RPMI7951 (cell line): ENCODE data around the gene CLDN5. TPM values are rescaled to one million over a fixed set of nuclear protein-coding genes. Genes with fewer than 3 reads are reported as not detected.

ENCODE experiments used
- DNase-seq: peaks from one replicate; pipeline ENCODE4 v3.0.0-alpha.2; 2012; ENCODE audit warnings: low read depth
- total RNA-seq: library from RNA; depleted of rRNA; stranded (reverse); fragments of >200 nt; shearing (Covaris generic); gene quantifications from 2 replicates; pipeline ENCODE4 v1.2.3, GENCODE V29; 2014

CLDN5 gene
- total RNA-seq, 1 experiment from 2014 or later, result not detected

DNA sequence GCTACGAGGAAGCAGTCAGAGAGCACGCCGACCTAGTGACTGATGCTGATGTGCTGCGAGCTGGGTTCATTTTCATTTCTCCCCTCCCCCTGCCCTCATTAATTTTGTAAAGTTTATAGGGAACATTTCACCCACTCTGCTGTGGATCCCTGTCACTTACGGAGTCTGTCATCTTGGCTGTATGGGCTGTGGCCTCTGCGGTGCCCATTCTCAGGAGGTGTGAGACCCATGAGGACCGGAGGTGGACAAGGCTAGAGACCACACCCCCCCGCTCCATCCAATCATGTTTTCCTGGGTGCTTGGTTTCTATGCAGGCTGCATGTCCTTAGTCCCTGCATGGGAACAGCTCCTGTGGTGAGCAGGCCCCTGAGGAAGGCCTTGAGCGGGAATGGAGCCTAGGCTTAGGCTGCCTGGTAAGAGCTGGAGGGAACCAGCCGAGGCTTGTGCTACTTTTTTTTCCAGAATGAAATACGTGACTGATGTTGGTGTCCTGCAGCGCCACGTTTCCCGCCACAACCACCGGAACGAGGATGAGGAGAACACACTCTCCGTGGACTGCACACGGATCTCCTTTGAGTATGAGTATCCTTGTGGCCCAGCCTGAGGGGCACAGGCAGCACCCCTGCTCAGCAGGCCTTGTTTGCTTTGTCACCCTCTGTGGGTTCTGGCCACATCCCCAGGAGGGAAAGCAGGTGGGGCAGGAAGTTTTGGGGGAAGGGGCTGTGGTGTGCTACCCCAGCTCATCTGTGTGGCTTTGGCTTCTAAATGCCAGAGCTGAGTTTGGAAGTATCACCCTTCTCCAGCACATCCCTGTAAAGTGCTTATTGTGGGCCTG, 19.1 kb downstream of the CLDN5 start:
- no peak for DNase-seq

DNA sequence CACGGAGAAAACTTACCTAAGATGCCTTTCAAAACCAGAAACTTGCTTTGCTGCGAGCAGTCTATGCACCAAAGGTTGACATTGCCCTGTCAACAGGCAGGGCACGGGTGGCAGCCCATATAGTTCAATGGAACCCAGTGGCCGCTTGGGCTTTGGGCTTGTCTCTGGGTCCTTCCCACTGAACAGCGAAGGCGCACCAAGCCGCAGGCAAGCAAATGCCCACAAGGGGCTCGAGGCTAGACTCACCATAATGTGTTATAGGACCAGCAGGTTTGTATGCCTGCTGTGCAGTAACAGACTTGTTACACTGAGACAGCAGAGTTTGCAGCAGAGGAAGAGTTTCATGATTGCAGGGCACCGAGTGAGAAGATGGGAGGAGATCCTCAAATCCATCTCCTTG, 20.3 kb downstream of the CLDN5 start:
- DNase-seq, result no peak

DNA sequence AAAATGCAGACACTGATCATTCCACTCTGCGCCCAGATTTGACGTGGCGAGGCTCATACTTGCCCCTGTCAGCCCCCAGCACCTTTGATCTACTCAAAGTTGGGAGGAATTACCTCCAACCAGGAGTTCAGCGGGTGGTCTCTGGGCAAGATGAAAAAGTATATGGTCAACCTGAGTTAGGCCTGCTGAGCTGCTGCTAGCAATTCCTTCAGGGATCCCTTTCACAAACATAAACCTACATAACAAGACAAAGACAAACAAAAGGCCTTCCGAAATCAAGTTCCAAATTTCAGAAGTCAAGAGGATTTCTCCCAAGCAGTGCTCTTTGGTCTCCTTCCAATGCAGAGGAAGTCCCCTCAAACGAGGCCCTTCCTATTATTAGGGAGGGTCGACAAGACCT, 20.8 kb downstream of the CLDN5 start:
- DNase-seq, result no peak

- DNase-seq, result no peak
Observed at GRCh38 chr22:19501897-19502447, 22.2 kb downstream of the CLDN5 start.

- DNase-seq, result no peak
Observed at GRCh38 chr22:19499880-19500242, 24.3 kb downstream of the CLDN5 start.

DNA sequence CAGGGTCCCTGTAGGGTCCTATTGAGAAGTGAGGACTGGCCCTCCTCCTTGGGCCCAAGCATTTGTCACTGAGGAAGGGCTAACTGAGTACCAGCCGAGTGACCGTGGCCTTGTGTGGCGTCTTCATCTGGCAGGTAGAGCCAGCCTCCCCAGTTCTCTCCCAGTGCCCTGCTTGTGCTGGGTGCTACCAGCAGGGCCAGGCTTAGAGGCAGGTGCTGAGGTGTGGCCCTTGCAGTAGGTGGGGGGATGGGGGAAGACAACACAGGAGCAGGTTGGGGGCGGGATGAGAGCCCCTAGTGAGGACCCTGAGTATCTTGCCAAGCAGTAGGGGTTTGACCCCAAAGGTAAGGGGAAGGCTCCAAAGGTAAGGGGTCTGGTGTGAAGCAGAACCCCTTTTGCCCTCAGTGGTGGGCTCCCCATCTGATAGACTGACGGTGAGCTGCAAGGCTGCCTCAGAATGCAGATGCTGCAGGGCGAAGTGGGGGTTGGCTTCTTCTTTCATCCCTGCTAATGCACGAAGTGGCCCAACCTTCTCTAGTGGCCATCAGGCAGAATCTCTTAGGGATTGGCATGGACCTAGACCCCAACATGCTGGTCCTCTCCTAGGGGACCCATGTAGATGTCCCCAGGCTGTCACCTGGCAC, 24.9 kb downstream of the CLDN5 start:
- no peak for DNase-seq

- DNase-seq, result no peak
Observed at GRCh38 chr22:19498866-19499190, 25.4 kb downstream of the CLDN5 start.

- no peak for DNase-seq
Observed at GRCh38 chr22:19498154-19498865, 25.9 kb downstream of the CLDN5 start.

GRCh38 chr22:19497245-19497644, 27.0 kb downstream of the CLDN5 start:
- peak; percentile 63 for DNase-seq

GRCh38 chr22:19496324-19496630, 27.9 kb downstream of the CLDN5 start:
- DNase-seq, result no peak

- DNase-seq, result peak; percentile 25
Observed at GRCh38 chr22:19495562-19496323, 28.5 kb downstream of the CLDN5 start.

GRCh38 chr22:19494676-19495173, 29.5 kb downstream of the CLDN5 start:
- DNase-seq, result no peak

GRCh38 chr22:19494001-19494560, 30.1 kb downstream of the CLDN5 start:
- no peak for DNase-seq

GRCh38 chr22:19492504-19493174, 31.6 kb downstream of the CLDN5 start:
- DNase-seq, result no peak

GRCh38 chr22:19490628-19491230, 33.5 kb downstream of the CLDN5 start:
- no peak for DNase-seq

DNA sequence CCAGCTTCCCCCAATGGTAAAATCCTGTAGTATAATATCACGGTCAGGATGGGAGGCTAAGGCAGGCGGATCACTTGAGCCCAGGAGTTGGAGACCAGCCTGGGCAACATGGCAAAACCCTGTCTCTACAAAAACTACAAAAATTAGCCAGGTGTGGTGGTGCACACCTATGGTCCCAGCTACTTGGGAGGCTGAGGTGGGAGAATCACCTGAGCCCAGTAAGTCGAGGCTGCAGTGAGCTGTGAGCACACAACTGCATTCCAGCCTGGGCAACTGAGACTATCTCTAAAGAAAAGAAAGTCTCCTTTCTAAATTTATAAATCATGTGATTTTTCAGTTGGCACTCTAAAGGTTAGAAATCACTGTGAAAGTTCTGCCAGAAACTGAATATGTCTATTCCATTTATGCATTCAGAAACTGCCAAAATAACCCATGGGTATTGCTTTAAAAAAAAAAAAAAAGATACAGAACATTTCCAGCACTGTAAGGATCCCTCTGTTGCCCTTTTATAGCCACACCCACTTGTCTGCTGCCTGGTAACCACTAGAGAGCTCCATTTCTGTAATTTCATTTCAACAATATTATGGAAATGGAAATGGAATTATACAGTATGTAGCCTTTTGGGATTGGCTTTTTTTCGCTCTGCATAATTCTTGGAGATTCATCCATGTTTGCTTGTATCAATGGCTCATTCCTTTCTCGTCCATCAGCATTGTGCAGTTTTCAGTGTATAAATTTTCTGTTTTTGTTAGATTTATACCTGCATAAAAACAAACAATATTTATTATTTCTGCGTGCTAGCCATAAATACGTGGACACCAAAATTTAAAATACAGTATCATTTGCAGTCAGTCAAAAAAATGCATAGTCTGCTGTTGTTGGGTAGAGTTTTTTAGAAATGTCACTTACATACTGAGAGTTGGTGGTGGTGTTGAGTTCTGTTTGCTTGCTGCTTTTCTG, 35.0 kb downstream of the CLDN5 start:
- peak; percentile 17 for DNase-seq

DNA sequence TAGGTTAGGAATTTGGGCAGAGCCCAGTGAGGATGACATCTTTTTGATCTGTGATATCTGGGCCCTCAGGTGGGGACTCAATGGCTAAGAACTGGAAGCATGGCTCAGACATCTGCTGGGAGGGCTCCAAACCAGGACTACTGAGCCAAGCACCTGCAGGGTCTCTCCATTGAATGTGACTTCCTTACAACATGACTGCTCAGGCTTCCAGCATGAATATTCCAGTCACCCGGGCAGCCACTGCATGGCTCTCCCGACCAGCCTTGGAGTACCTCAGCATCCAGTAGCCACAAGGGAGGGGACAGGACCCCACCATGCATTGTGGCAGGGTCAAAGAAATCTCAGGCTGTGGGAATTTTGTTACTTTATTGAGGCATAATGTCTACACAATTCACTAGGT, 35.9 kb downstream of the CLDN5 start:
- no peak for DNase-seq

DNA sequence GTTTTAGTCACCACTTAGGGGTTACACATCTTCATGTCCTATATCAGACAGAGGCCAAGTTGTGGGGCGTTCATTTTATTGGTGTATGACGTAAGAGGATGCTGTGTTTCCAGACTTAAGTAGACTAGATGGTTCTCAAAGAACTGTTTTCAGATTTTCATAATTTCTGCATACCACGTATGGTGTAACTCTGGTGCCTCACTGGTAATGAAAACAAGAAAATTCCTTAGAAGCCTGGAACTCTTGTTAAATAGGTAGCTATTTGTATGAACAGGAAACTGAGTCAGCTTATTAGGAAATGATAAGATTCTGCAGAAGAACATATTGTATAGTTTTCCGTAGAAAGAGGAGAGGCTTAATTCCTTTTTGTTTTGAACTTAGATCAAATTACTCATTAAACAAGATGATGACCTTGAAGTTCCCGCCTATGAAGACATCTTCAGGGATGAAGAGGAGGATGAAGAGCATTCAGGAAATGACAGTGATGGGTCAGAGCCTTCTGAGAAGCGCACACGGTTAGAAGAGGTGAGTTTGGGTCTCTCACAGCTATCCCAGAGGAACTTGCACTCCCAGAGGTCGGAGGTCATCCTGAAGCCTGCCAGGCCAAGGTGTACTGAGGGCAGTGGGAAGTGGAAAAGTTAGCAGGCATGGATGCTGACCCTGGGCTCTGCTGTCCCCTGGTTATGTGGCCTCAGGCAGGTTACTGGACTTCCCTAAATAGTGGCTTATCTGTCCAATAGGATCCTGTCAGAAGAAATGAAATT, 40.5 kb downstream of the CLDN5 start:
- no peak for DNase-seq

- DNase-seq, result no peak
Observed at GRCh38 chr22:19482297-19482696, 41.9 kb downstream of the CLDN5 start.
